ENCODE results near the gene MMP28.

DNA sequence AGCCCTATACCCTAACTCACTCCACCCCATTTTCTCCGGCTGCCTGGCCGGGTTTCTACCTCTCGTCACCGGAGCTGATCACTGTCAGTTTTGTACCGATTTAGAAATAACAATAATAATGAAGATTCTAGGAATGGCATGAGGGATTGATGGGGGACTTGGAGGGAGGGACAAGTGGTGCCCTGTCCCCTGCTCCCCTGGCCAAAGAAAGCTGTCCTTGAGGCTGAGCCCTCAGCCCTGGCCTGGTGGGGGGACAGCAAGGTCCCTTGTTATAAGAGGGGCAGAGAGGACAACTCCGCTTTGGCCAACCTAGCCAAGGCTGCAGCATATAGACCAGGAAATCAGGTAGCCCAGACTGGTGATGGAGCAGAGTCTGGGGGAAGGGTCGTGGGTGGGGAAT, 52.9 kb downstream of the MMP28 start:
- TF ChIP-seq, protein P1, sequence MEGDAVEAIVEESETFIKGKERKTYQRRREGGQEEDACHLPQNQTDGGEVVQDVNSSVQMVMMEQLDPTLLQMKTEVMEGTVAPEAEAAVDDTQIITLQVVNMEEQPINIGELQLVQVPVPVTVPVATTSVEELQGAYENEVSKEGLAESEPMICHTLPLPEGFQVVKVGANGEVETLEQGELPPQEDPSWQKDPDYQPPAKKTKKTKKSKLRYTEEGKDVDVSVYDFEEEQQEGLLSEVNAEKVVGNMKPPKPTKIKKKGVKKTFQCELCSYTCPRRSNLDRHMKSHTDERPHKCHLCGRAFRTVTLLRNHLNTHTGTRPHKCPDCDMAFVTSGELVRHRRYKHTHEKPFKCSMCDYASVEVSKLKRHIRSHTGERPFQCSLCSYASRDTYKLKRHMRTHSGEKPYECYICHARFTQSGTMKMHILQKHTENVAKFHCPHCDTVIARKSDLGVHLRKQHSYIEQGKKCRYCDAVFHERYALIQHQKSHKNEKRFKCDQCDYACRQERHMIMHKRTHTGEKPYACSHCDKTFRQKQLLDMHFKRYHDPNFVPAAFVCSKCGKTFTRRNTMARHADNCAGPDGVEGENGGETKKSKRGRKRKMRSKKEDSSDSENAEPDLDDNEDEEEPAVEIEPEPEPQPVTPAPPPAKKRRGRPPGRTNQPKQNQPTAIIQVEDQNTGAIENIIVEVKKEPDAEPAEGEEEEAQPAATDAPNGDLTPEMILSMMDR (IDR thresholded peaks at IDR 0.05): no peak
- TF ChIP-seq, protein P2, sequence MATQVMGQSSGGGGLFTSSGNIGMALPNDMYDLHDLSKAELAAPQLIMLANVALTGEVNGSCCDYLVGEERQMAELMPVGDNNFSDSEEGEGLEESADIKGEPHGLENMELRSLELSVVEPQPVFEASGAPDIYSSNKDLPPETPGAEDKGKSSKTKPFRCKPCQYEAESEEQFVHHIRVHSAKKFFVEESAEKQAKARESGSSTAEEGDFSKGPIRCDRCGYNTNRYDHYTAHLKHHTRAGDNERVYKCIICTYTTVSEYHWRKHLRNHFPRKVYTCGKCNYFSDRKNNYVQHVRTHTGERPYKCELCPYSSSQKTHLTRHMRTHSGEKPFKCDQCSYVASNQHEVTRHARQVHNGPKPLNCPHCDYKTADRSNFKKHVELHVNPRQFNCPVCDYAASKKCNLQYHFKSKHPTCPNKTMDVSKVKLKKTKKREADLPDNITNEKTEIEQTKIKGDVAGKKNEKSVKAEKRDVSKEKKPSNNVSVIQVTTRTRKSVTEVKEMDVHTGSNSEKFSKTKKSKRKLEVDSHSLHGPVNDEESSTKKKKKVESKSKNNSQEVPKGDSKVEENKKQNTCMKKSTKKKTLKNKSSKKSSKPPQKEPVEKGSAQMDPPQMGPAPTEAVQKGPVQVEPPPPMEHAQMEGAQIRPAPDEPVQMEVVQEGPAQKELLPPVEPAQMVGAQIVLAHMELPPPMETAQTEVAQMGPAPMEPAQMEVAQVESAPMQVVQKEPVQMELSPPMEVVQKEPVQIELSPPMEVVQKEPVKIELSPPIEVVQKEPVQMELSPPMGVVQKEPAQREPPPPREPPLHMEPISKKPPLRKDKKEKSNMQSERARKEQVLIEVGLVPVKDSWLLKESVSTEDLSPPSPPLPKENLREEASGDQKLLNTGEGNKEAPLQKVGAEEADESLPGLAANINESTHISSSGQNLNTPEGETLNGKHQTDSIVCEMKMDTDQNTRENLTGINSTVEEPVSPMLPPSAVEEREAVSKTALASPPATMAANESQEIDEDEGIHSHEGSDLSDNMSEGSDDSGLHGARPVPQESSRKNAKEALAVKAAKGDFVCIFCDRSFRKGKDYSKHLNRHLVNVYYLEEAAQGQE (IDR thresholded peaks at IDR 0.05): no peak
- no peak for TF ChIP-seq POLR2A (IDR thresholded peaks at IDR 0.05; ENCODE audit: low read length)
- TF ChIP-seq SMC3 (IDR thresholded peaks at IDR 0.05): no peak
- TF ChIP-seq, protein P3, sequence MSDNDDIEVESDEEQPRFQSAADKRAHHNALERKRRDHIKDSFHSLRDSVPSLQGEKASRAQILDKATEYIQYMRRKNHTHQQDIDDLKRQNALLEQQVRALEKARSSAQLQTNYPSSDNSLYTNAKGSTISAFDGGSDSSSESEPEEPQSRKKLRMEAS (IDR thresholded peaks at IDR 0.05): no peak
- no peak for TF ChIP-seq MYC (IDR thresholded peaks at IDR 0.05; ENCODE audit: borderline replicate concordance, low read length)
- no peak for TF ChIP-seq RAD21 (conservative IDR thresholded peaks at IDR 0.05 in 1 of 2, IDR thresholded peaks at IDR 0.05 in 1 of 2)
- no peak for TF ChIP-seq POLR2AphosphoS2 (conservative IDR thresholded peaks at IDR 0.05; ENCODE audit: low read length)
- TF ChIP-seq EP300 (IDR thresholded peaks at IDR 0.05): no peak
- no peak for TF ChIP-seq CHD2 (IDR thresholded peaks at IDR 0.05; ENCODE audit: low read length, partially characterized antibody)
- TF ChIP-seq KDM5A (IDR thresholded peaks at IDR 0.05): no peak
- TF ChIP-seq KDM1A (IDR thresholded peaks at IDR 0.05; ENCODE audit: low read depth): no peak

Measured in A549 (cell line).